ENCODE measurements around the gene DLEC1. TPM values are rescaled to one million over a fixed set of nuclear protein-coding genes. Genes with fewer than 3 reads are reported as not detected.
"Not testable (repeated sequence)": the region's sequence is repeated elsewhere in the genome, so short reads cannot be mapped to it uniquely, and the experiment has no call there.

DLEC1 gene
- total RNA-seq, 1 donor from 2014 or later = not detected

DNA sequence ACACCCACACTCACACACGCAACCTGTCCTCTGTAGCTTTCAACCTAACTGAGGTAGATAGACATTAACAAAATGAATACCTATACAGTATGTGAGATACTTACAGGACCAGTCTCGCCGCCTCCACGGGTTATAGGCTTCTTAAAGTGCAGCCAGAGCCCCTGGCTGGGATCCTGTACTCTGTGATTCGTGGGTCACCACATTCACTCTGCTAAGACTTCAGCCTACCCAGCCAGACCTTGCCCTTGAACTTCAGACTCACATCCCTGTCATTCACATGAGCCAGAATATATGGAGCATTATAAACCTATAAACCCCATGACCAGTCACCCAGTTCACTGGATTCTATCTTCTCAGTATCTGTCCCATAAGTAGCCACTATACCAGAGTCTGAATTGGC is 1.4 kb downstream of the DLEC1 start:
- TF ChIP-seq, protein P1, sequence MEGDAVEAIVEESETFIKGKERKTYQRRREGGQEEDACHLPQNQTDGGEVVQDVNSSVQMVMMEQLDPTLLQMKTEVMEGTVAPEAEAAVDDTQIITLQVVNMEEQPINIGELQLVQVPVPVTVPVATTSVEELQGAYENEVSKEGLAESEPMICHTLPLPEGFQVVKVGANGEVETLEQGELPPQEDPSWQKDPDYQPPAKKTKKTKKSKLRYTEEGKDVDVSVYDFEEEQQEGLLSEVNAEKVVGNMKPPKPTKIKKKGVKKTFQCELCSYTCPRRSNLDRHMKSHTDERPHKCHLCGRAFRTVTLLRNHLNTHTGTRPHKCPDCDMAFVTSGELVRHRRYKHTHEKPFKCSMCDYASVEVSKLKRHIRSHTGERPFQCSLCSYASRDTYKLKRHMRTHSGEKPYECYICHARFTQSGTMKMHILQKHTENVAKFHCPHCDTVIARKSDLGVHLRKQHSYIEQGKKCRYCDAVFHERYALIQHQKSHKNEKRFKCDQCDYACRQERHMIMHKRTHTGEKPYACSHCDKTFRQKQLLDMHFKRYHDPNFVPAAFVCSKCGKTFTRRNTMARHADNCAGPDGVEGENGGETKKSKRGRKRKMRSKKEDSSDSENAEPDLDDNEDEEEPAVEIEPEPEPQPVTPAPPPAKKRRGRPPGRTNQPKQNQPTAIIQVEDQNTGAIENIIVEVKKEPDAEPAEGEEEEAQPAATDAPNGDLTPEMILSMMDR (conservative IDR thresholded peaks at IDR 0.05; ENCODE audit: low read depth, low read length) = no peak
- no peak overlapping the region for H3K4me3 ChIP-seq (ENCODE audit: low read depth, low read length)
- DNase-seq (ENCODE audit: low read depth) = no peak

DNA sequence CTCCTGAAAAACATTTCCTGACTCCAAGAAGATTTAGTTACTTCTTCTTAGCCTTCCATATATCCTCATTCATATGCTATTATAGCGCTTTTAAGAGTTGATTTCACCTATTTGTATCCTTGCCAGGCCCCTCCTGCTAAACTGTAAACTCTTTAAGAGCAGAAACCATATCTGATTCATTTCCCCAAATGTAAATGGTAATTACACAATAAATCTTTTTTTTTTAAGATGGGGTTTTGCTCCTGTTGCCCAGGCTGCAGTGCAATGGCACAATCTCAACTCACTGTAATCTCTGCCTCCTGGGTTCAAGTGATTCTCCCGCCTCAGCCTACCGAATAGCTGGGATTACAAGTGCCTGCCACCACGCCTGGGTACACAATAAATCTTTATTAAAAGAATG is 4.5 kb downstream of the DLEC1 start:
- no peak for DNase-seq (ENCODE audit: low read depth)
- TF ChIP-seq, protein P1 (conservative IDR thresholded peaks at IDR 0.05; ENCODE audit: low read depth, low read length) = no peak
- no peak overlapping the region for H3K4me3 ChIP-seq (ENCODE audit: low read depth, low read length)

DNA sequence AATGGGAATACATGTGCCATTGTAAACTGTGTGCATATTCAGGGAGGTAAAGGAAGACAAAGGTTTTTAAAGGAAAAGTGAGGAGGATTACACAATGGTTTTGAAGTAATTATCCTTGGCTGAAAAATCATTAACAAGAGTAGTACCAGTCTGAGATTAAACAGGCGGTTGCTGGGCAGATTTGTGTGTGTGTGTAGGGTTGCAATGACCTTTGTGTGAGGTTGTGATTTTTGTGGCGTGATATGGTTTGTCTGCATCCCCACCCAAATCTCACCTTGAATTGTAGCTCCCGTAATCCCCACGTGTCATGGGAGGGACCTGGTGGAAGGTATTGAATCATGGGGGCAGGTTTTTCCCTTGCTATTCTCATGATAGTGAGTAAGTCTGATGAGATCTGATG is 7.0 kb downstream of the DLEC1 start:
- no peak overlapping the region for H3K4me3 ChIP-seq (ENCODE audit: low read depth, low read length)
- TF ChIP-seq, protein P1 (conservative IDR thresholded peaks at IDR 0.05; ENCODE audit: low read depth, low read length) = no peak
- DNase-seq (ENCODE audit: low read depth) = no peak

DNA sequence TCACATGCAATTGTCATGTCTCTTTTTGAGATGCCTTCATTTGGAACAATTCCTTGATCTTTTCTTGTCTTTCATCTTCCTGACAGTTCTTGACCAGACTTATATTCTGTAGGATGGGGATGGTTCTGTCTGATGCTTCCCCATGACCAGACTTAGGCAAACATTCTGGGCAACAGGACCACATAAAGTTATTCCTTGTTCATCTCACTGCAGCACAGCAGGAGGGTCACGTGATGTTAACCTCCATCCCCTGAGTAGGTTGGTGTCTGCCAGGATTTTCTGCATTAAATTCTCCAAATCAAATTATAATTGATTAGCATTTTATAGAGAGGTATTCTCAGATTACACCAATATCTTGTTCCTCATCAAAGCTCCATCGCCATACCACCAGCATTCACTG is 7.8 kb downstream of the DLEC1 start:
- DNase-seq (ENCODE audit: low read depth) = no peak
- no peak overlapping the region for H3K4me3 ChIP-seq (ENCODE audit: low read depth, low read length)
- TF ChIP-seq, protein P1 (conservative IDR thresholded peaks at IDR 0.05; ENCODE audit: low read depth, low read length) = no peak

DNA sequence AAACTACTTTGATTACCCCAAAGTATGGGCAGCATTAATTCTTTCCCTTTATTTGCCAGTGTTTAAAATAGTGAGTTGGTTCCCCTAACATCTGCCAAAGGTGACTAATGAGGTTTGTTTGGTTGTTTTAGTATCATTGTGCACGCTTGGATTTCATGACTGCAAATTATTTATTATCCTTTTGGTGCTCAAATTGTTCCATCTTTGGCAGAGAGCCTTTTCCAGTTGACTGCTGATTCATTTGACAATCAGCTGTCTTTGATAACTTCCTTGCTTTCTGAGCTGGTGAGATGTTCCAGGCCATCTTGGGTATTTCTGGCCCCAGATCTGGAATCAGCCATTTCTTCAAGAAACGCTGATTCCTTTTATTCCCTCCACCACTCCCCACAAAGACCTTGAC is 8.9 kb downstream of the DLEC1 start:
- TF ChIP-seq, protein P1 (conservative IDR thresholded peaks at IDR 0.05; ENCODE audit: low read depth, low read length) = no peak
- no peak overlapping the region for H3K4me3 ChIP-seq (ENCODE audit: low read depth, low read length)
- DNase-seq (ENCODE audit: low read depth) = no peak

DNA sequence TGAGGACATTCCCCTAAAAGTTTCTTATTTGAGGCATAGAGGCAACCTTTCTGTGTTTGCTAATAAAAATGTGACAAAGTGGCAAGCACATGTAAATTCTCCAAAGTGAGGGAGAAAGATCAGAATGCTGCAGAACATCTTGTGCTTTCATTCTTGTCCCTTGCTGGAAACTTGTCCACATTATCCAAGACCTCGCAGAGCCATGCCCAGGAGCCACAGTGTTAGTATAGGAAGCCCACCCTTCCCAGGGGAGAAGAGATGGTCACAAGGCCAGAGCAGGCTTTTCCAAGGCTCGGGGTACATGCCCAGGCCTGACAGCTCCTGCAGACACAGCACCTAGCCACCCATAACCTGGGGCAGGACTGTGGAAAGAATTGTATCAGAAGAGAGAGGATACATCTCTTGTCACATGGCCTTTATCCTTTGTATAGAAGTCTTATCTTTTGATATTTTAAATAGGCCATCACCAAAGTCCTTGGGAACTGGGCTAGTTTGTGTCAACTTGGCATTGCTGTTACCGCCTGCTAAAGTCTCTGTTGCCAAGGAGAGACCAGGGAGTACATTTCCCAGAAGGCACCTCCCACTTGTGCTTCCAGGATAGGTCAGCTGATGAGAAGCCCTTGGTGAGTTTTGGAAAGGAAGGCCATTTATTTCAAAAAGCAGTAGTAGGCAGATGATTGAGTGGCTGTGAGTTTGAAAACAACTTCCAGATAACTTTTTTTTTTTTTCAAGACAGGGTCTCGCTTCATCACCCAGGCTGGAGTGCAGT is 10.5 kb downstream of the DLEC1 start:
- TF ChIP-seq, protein P1 (conservative IDR thresholded peaks at IDR 0.05; ENCODE audit: low read depth, low read length) = no peak

DNA sequence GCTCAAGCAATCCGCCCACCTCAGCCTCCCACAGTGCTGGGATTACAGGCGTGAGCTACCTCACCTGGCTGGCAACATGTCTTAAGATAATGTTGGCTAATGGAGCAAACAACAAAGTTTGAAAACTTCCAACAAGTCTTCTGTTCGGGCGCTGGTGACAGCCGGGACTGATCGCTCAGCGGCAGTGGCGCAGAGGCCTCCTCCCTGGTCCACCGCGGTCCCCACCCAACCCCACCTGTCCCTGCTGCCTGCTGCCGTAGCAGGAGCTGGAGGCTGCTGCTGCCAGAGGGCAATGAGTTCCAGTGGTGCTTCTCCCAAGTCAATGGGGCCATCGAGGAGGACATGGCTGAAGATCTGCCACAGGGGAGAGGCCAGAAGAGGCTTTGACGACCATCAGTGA is 12.1 kb downstream of the DLEC1 start:
- H3K4me3 ChIP-seq (ENCODE audit: low read depth, low read length) = no peak overlapping the region
- no peak for DNase-seq (ENCODE audit: low read depth)
- TF ChIP-seq, protein P1 (conservative IDR thresholded peaks at IDR 0.05; ENCODE audit: low read depth, low read length) = no peak

More for the DNA sequence above, 10.5 kb downstream of the DLEC1 start:
- DNase-seq (ENCODE audit: low read depth) = no peak
- no peak overlapping the region for H3K4me3 ChIP-seq (ENCODE audit: low read depth, low read length)

DNA sequence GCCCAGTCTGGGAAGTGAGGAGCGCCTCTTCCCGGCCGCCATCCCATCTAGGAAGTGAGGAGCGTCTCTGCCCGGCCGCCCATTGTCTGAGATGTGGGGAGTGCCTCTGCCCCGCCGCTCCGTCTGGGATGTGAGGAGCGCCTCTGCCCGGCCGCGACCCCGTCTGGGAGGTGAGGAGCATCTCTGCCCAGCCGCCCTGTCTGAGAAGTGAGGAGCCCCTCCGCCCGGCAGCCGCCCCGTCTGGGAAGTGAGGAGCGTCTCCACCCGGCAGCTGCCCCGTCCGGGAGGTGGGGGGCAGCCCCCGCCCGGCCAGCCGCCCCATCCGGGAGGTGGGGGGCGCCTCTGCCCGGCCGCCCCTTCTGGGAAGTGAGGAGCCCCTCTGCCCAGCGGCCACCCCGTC is 14.3 kb downstream of the DLEC1 start:
- not testable (repeated sequence) for DNase-seq (ENCODE audit: low read depth); H3K4me3 ChIP-seq (ENCODE audit: low read depth, low read length)

DNA sequence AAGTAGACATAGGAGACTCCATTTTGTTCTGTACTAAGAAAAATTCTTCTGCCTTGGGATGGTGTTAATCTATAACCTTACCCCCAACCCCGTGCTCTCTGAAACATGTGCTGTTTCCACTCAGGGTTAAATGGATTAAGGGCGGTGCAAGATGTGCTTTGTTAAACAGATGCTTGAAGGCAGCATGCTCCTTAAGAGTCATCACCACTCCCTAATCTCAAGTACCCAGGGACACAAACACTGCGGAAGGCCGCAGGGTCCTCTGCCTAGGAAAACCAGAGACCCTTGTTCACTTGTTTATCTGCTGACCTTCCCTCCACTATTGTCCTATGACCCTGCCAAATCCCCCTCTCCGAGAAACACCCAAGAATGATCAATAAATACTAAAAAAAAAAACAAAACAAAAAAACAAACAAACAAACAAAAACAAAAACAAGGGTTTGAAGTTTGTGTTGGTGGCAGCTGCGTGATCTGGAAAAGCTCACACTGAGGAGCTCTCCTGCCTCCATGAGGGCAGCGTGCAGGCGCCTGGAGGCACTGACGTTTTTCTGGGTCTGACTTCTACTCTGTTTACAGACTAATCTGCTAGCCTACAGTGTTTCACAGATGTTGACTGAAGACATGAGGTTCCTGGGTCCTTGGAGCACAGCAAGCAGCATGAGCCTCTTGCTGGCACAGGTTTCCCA is 14.9 kb downstream of the DLEC1 start:
- not testable (repeated sequence) for H3K4me3 ChIP-seq (ENCODE audit: low read depth, low read length); DNase-seq (ENCODE audit: low read depth)
